Smooth muscle cell (in vitro differentiated cells): ENCODE measurements around the gene KCNAB3. TPM values are rescaled to one million over a fixed set of nuclear protein-coding genes. Genes with fewer than 3 reads are reported as not detected.

Experiments used
- DNase-seq: peaks from one replicate; lab custom pipeline; 2025; ENCODE audit not compliant: unreplicated experiment; lab: John Stamatoyannopoulos, UW
- H2AFZ ChIP-seq: fragments of 200-600 bp; sonication (generic); 2 replicates; pipeline ENCODE4 v1.6.0; 2016; ENCODE audit warnings: antibody characterized with exemption, low read depth, mild to moderate bottlenecking
- H3F3A ChIP-seq: fragments of 200-600 bp; sonication (generic); 2 replicates; pipeline ENCODE4 v1.6.0; 2017; ENCODE audit warnings: antibody characterized with exemption, low read depth
- H3K27ac ChIP-seq: fragments of 200-600 bp; sonication (generic); 2 replicates; pipeline ENCODE4 v1.5.1; 2016; ENCODE audit warnings: low read depth, mild to moderate bottlenecking
- H3K27me3 ChIP-seq: fragments of 200-600 bp; sonication (generic); 2 replicates; pipeline ENCODE4 v1.6.1; 2016; ENCODE audit warnings: low read depth, mild to moderate bottlenecking
- H3K36me3 ChIP-seq: fragments of 200-600 bp; sonication (generic); 2 replicates; pipeline ENCODE4 v1.5.1; 2016; ENCODE audit warnings: low read depth
- H3K4me1 ChIP-seq: fragments of 200-600 bp; sonication (generic); 2 replicates; pipeline ENCODE4 v1.5.1; 2016; ENCODE audit warnings: low read depth
- H3K4me2 ChIP-seq: fragments of 200-600 bp; sonication (generic); 2 replicates; pipeline ENCODE4 v1.6.0; 2016; ENCODE audit warnings: mild to moderate bottlenecking
- H3K4me3 ChIP-seq: fragments of 200-600 bp; sonication (generic); 2 replicates; pipeline ENCODE4 v1.5.1; 2016; ENCODE audit warnings: mild to moderate bottlenecking
- H3K79me2 ChIP-seq: fragments of 200-600 bp; sonication (generic); 2 replicates; pipeline ENCODE4 v1.6.0; 2016; ENCODE audit warnings: low read depth, mild to moderate bottlenecking
- H3K9ac ChIP-seq: fragments of 200-600 bp; sonication (generic); 2 replicates; pipeline ENCODE4 v1.6.0; 2016; ENCODE audit warnings: low read depth
- H3K9me3 ChIP-seq: fragments of 200-600 bp; sonication (generic); replicated peaks from 2 replicates; pipeline ENCODE4 v1.5.1; 2016; ENCODE audit warnings: low read depth
- H4K20me1 ChIP-seq: fragments of 200-600 bp; sonication (generic); 2 replicates; pipeline ENCODE4 v1.6.0; 2016; ENCODE audit warnings: low read depth
- CTCF ChIP-seq: fragments of 200-600 bp; sonication (generic); IDR thresholded peaks from 2 replicates; pipeline ENCODE4 v1.5.1; 2017; ENCODE audit warnings: borderline replicate concordance, mild to moderate bottlenecking, antibody characterized with exemption; ENCODE audit not compliant: insufficient read depth, poor library complexity, severe bottlenecking
- WGBS: methylation state at CpG from one replicate; pipeline ENCODE4 v1.1.7; 2016; ENCODE audit warnings: low lambda C conversion rate; 5-methylcytosine and 5-hydroxymethylcytosine counted together
- polyA plus RNA-seq: library from polyadenylated mRNA; unstranded; fragments of >200 nt; fragmentation: Nextera tagmentation; extraction: Ambion mirVana; gene quantifications from 2 replicates; pipeline ENCODE4 v1.2.1, GENCODE V29; 2016
- total RNA-seq: library from RNA; depleted of rRNA; stranded (reverse); fragments of >200 nt; gene quantifications from 2 replicates; pipeline ENCODE4 v1.2.3, GENCODE V29; 2014

The KCNAB3 gene
- total and polyA plus RNA-seq, 2 experiments from 2014 or later, result 5.3 to 8.7 TPM

- Histone ChIP-seq H3K27me3 (no peaks in the 10 kb centered on the region), H3K9me3 (no peaks in the 10 kb centered on the region), H3K79me2 (no peaks in the 10 kb centered on the region), H3K36me3 (peaks cover 3% of the 10 kb centered on the region), H3K4me3 (no peak overlapping the region), H4K20me1 (no peaks in the 10 kb centered on the region), H3K9ac (no peak overlapping the region), H3K4me1 (no peaks in the 10 kb centered on the region), H2AFZ (no peak overlapping the region), H3K27ac (no peak overlapping the region), H3K4me2 (no peak overlapping the region), H3F3A (peaks cover 4% of the 10 kb centered on the region)
- WGBS, result 94% methylated on average over 9 of the region's 9 CpGs
- DNase-seq, result no peak
- TF ChIP-seq CTCF, result no peak
Observed at GRCh38 chr17:7911116-7911515, 18.5 kb downstream of the KCNAB3 start.

DNA sequence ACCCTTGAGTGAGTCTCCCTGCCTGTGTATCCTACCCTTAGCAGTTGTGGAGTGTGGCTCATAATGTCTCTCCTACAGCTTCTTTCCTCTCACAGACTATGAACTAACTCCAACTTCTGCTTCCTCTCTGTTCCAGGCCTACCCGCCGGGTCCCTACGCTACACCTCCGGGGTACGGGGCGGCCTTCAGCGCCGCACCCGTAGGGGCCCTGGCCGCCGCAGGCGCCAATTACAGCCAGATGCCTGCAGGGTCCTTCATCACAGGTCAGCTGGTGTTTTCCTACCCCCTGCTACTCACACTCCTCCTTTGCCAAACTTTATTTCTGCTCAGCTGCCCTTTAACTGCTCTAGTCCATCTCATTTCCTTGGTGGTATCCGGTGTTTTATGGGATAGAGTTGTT, 18.9 kb downstream of the KCNAB3 start:
- no peak for TF ChIP-seq CTCF
- no peak overlapping the region for H3K9ac ChIP-seq
- H3K4me3 ChIP-seq, result no peak overlapping the region
- no peaks in the 10 kb centered on the region for H4K20me1 ChIP-seq
- H3F3A ChIP-seq, result peaks cover 4% of the 10 kb centered on the region
- 98% methylated on average over 13 of the region's 13 CpGs for WGBS
- DNase-seq, result no peak
- H3K27ac ChIP-seq, result no peak overlapping the region
- no peaks in the 10 kb centered on the region for H3K79me2 ChIP-seq
- H2AFZ ChIP-seq, result no peak overlapping the region
- no peak overlapping the region for H3K4me2 ChIP-seq
- H3K36me3 ChIP-seq, result peaks cover 3% of the 10 kb centered on the region
- H3K27me3 ChIP-seq, result no peaks in the 10 kb centered on the region
- no peaks in the 10 kb centered on the region for H3K4me1 ChIP-seq
- no peaks in the 10 kb centered on the region for H3K9me3 ChIP-seq

DNA sequence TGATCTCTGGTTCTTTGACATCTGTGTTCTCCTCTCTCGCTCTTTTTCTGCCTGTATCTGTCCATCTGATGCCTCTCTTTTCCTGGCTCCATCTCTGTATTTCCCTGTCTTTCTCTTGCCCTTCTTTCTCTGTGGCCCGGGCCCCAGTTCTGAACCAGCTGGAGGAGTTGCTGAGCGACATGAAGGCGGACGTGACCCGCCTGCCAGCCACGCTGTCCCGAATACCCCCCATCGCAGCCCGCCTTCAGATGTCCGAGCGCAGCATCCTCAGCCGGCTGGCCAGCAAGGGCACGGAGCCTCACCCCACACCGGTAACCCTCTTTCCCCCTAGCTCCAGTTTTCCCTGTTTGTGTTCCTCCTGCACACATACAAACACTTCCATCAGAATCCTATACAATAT, 19.4 kb downstream of the KCNAB3 start:
- Histone ChIP-seq H3K79me2 (no peaks in the 10 kb centered on the region), H3K4me1 (no peaks in the 10 kb centered on the region), H3K4me3 (no peak overlapping the region), H3K9ac (no peak overlapping the region), H3K36me3 (peaks cover 3% of the 10 kb centered on the region), H2AFZ (no peak overlapping the region), H3F3A (peaks cover 4% of the 10 kb centered on the region), H3K9me3 (no peaks in the 10 kb centered on the region), H4K20me1 (no peaks in the 10 kb centered on the region), H3K27me3 (no peaks in the 10 kb centered on the region), H3K27ac (no peak overlapping the region), H3K4me2 (no peak overlapping the region)
- no peak for DNase-seq
- 97% methylated on average over 15 of the region's 15 CpGs for WGBS
- no peak for TF ChIP-seq CTCF

GRCh38 chr17:7909089-7909488, 20.6 kb downstream of the KCNAB3 start:
- no peaks in the 10 kb centered on the region for H4K20me1 ChIP-seq
- peaks cover 4% of the 10 kb centered on the region for H3F3A ChIP-seq
- H3K4me2 ChIP-seq, result no peak overlapping the region
- H3K27ac ChIP-seq, result no peak overlapping the region
- no peak overlapping the region for H3K9ac ChIP-seq
- H3K4me1 ChIP-seq, result peaks cover 1% of the 10 kb centered on the region
- no peak overlapping the region for H2AFZ ChIP-seq
- 98% methylated on average over 27 of the region's 29 CpGs for WGBS
- no peak for DNase-seq
- H3K36me3 ChIP-seq, result peaks cover 3% of the 10 kb centered on the region
- no peaks in the 10 kb centered on the region for H3K79me2 ChIP-seq
- no peaks in the 10 kb centered on the region for H3K9me3 ChIP-seq
- no peak for TF ChIP-seq CTCF
- no peak overlapping the region for H3K4me3 ChIP-seq
- no peaks in the 10 kb centered on the region for H3K27me3 ChIP-seq
